Measurements from ENCODE around the gene DDI1. TPM values are rescaled to one million over a fixed set of nuclear protein-coding genes. Genes with fewer than 3 reads are reported as not detected.

Gene DDI1
- polyA plus RNA-seq, 1 donor = not detected

- Histone ChIP-seq H3K4me3 (ENCODE audit: low read length) (no peak overlapping the region), H3K27me3 (ENCODE audit: control insufficient read depth, insufficient read depth, low read length) (no peaks in the 10 kb centered on the region), H3K27ac (ENCODE audit: low read length) (no peak overlapping the region), H3K36me3 (ENCODE audit: control insufficient read depth, insufficient read depth, low read length) (no peaks in the 10 kb centered on the region), H3K4me1 (ENCODE audit: control insufficient read depth, insufficient read depth, low read length) (no peaks in the 10 kb centered on the region), H3K9me3 (ENCODE audit: control insufficient read depth, low read depth, low read length) (no peaks in the 10 kb centered on the region)
- DNase-seq = no peak
- WGBS (ENCODE audit: insufficient coverage, low lambda C conversion rate) = 91% methylated on average over 5 of the region's 5 CpGs
Observed at GRCh38 chr11:104057908-104058307, 21.5 kb downstream of the DDI1 start.

- Histone ChIP-seq H3K27ac (ENCODE audit: low read length) (no peak overlapping the region), H3K4me1 (ENCODE audit: control insufficient read depth, insufficient read depth, low read length) (no peaks in the 10 kb centered on the region), H3K27me3 (ENCODE audit: control insufficient read depth, insufficient read depth, low read length) (no peaks in the 10 kb centered on the region), H3K36me3 (ENCODE audit: control insufficient read depth, insufficient read depth, low read length) (no peaks in the 10 kb centered on the region), H3K4me3 (ENCODE audit: low read length) (no peak overlapping the region), H3K9me3 (ENCODE audit: control insufficient read depth, low read depth, low read length) (no peaks in the 10 kb centered on the region)
- DNase-seq = no peak
- WGBS (ENCODE audit: insufficient coverage, low lambda C conversion rate) = 100% methylated on average over 1 of the region's 4 CpGs
Observed at GRCh38 chr11:104058680-104059079, 22.2 kb downstream of the DDI1 start.

- Histone ChIP-seq H3K27ac (ENCODE audit: low read length) (no peak overlapping the region), H3K9me3 (ENCODE audit: control insufficient read depth, low read depth, low read length) (no peaks in the 10 kb centered on the region), H3K27me3 (ENCODE audit: control insufficient read depth, insufficient read depth, low read length) (no peaks in the 10 kb centered on the region), H3K4me1 (ENCODE audit: control insufficient read depth, insufficient read depth, low read length) (no peaks in the 10 kb centered on the region), H3K4me3 (ENCODE audit: low read length) (no peak overlapping the region), H3K36me3 (ENCODE audit: control insufficient read depth, insufficient read depth, low read length) (no peaks in the 10 kb centered on the region)
- 100% methylated on average over 2 of the region's 3 CpGs for WGBS (ENCODE audit: insufficient coverage, low lambda C conversion rate)
- no peak for DNase-seq
Observed at GRCh38 chr11:104060004-104060794, 23.8 kb downstream of the DDI1 start.

- Histone ChIP-seq H3K27ac (ENCODE audit: low read length) (no peak overlapping the region), H3K4me1 (ENCODE audit: control insufficient read depth, insufficient read depth, low read length) (no peaks in the 10 kb centered on the region), H3K9me3 (ENCODE audit: control insufficient read depth, low read depth, low read length) (no peaks in the 10 kb centered on the region), H3K4me3 (ENCODE audit: low read length) (no peak overlapping the region), H3K27me3 (ENCODE audit: control insufficient read depth, insufficient read depth, low read length) (no peaks in the 10 kb centered on the region), H3K36me3 (ENCODE audit: control insufficient read depth, insufficient read depth, low read length) (no peaks in the 10 kb centered on the region)
- DNase-seq = no peak
- WGBS (ENCODE audit: insufficient coverage, low lambda C conversion rate) = 80% methylated on average over 1 of the region's 1 CpG
Observed at GRCh38 chr11:104060820-104061219, 24.4 kb downstream of the DDI1 start.

- Histone ChIP-seq H3K4me3 (ENCODE audit: low read length) (no peak overlapping the region), H3K9me3 (ENCODE audit: control insufficient read depth, low read depth, low read length) (no peaks in the 10 kb centered on the region), H3K27me3 (ENCODE audit: control insufficient read depth, insufficient read depth, low read length) (no peaks in the 10 kb centered on the region), H3K4me1 (ENCODE audit: control insufficient read depth, insufficient read depth, low read length) (no peaks in the 10 kb centered on the region), H3K36me3 (ENCODE audit: control insufficient read depth, insufficient read depth, low read length) (no peaks in the 10 kb centered on the region), H3K27ac (ENCODE audit: low read length) (no peak overlapping the region)
- WGBS (ENCODE audit: insufficient coverage, low lambda C conversion rate) = 100% methylated on average over 3 of the region's 9 CpGs
- no peak for DNase-seq
Observed at GRCh38 chr11:104061853-104062521, 25.5 kb downstream of the DDI1 start.

- WGBS (ENCODE audit: insufficient coverage, low lambda C conversion rate) = 86% methylated on average over 3 of the region's 5 CpGs
- no peak for DNase-seq
- no peaks in the 10 kb centered on the region for H3K36me3 ChIP-seq (ENCODE audit: control insufficient read depth, insufficient read depth, low read length)
Observed at GRCh38 chr11:104064034-104064630, 27.7 kb downstream of the DDI1 start.

GRCh38 chr11:104067534-104067933 is 31.1 kb downstream of the DDI1 start:
- H3K27me3 ChIP-seq (ENCODE audit: control insufficient read depth, insufficient read depth, low read length) = no peaks in the 10 kb centered on the region
- H3K27ac ChIP-seq (ENCODE audit: low read length) = no peak overlapping the region
- 86% methylated on average over 1 of the region's 1 CpG for WGBS (ENCODE audit: insufficient coverage, low lambda C conversion rate)
- no peaks in the 10 kb centered on the region for H3K9me3 ChIP-seq (ENCODE audit: control insufficient read depth, low read depth, low read length)
- no peaks in the 10 kb centered on the region for H3K36me3 ChIP-seq (ENCODE audit: control insufficient read depth, insufficient read depth, low read length)
- no peak for DNase-seq
- H3K4me3 ChIP-seq (ENCODE audit: low read length) = no peak overlapping the region
- no peaks in the 10 kb centered on the region for H3K4me1 ChIP-seq (ENCODE audit: control insufficient read depth, insufficient read depth, low read length)

More at GRCh38 chr11:104064034-104064630, 27.7 kb downstream of the DDI1 start:
- H3K27ac ChIP-seq (ENCODE audit: low read length) = no peak overlapping the region
- H3K27me3 ChIP-seq (ENCODE audit: control insufficient read depth, insufficient read depth, low read length) = no peaks in the 10 kb centered on the region
- no peaks in the 10 kb centered on the region for H3K9me3 ChIP-seq (ENCODE audit: control insufficient read depth, low read depth, low read length)
- H3K4me3 ChIP-seq (ENCODE audit: low read length) = no peak overlapping the region
- H3K4me1 ChIP-seq (ENCODE audit: control insufficient read depth, insufficient read depth, low read length) = no peaks in the 10 kb centered on the region

GRCh38 chr11:104073950-104074705 is 37.7 kb downstream of the DDI1 start:
- Histone ChIP-seq H3K4me1 (ENCODE audit: control insufficient read depth, insufficient read depth, low read length) (no peaks in the 10 kb centered on the region), H3K27ac (ENCODE audit: low read length) (no peak overlapping the region), H3K9me3 (ENCODE audit: control insufficient read depth, low read depth, low read length) (no peaks in the 10 kb centered on the region), H3K4me3 (ENCODE audit: low read length) (no peak overlapping the region), H3K36me3 (ENCODE audit: control insufficient read depth, insufficient read depth, low read length) (no peaks in the 10 kb centered on the region), H3K27me3 (ENCODE audit: control insufficient read depth, insufficient read depth, low read length) (no peaks in the 10 kb centered on the region)
- no CpG with 5 or more reads among the region's 3 CpGs for WGBS (ENCODE audit: insufficient coverage, low lambda C conversion rate)
- DNase-seq = no peak

- Histone ChIP-seq H3K27me3 (ENCODE audit: control insufficient read depth, insufficient read depth, low read length) (no peaks in the 10 kb centered on the region), H3K4me3 (ENCODE audit: low read length) (no peak overlapping the region), H3K36me3 (ENCODE audit: control insufficient read depth, insufficient read depth, low read length) (no peaks in the 10 kb centered on the region), H3K27ac (ENCODE audit: low read length) (no peak overlapping the region), H3K4me1 (ENCODE audit: control insufficient read depth, insufficient read depth, low read length) (no peaks in the 10 kb centered on the region), H3K9me3 (ENCODE audit: control insufficient read depth, low read depth, low read length) (no peaks in the 10 kb centered on the region)
- DNase-seq = no peak
Observed at GRCh38 chr11:104075091-104075490, 38.7 kb downstream of the DDI1 start.

GRCh38 chr11:104075706-104076105 is 39.3 kb downstream of the DDI1 start:
- Histone ChIP-seq H3K27ac (ENCODE audit: low read length) (no peak overlapping the region), H3K4me3 (ENCODE audit: low read length) (no peak overlapping the region)
- 100% methylated on average over 1 of the region's 4 CpGs for whole genome bisulfite sequencing (ENCODE audit: insufficient coverage, low lambda C conversion rate)

More at GRCh38 chr11:104075706-104076105, 39.3 kb downstream of the DDI1 start:
- DNase-seq = no peak
- no peaks in the 10 kb centered on the region for H3K36me3 ChIP-seq (ENCODE audit: control insufficient read depth, insufficient read depth, low read length)
- H3K4me1 ChIP-seq (ENCODE audit: control insufficient read depth, insufficient read depth, low read length) = no peaks in the 10 kb centered on the region
- H3K27me3 ChIP-seq (ENCODE audit: control insufficient read depth, insufficient read depth, low read length) = no peaks in the 10 kb centered on the region
- no peaks in the 10 kb centered on the region for H3K9me3 ChIP-seq (ENCODE audit: control insufficient read depth, low read depth, low read length)
